ENCODE data around the gene GTPBP2.
"Not testable (repeated sequence)": the region's sequence is repeated elsewhere in the genome, so short reads cannot be mapped to it uniquely, and the experiment has no call there.

The GTPBP2 gene

GRCh38 chr6:43624786-43625288 is 4.2 kb downstream of the GTPBP2 start:
- DNase-seq (ENCODE audit: low read depth in 2 of 2, low spot score in 1 of 2) = no peak

DNA sequence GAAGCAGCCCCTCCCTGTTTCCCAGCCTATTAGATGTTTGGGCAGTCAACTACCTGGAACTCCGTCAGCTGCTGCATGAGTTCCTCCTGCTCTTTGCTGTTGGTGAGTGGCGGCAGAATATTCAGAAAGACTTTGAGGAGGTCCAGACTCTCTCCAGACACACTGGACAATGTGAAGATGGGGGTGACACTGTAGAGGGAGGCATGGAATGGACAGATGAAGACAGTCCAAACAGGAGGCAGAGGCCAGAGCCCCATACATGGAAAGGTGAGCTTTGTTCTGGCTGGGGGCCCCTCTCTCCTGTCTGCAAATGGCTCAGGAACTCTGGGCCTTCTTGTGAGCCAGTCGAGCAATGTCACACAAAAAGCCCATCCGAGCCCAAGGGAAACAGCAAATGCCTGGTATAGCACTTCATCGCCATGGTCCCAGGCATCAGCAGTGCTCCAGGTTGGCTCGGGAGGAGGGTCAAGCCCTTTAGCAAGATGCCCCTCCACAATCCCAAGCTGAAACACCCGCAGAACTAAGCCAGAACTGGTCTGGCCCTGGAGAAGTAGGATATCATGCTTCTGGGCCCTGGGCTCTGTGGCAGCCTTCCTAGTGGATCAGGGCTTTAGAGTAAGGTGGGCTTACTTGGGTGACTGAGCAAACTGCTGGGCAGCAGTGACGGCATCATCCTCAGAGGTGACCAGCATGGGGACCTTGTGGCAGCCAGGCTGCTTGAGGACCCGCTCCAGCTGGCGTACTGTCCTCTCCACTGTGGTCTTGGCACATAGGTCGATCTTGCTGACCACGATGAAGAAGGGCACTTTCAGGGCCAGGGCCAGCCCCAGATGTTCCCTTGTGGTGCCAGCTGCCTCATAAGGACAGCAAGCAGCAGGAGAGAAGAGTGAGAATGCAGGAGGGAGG is 4.9 kb downstream of the GTPBP2 start:
- DNase-seq (ENCODE audit: low read depth in 2 of 2, low spot score in 1 of 2) = no peak

- no peak for DNase-seq (ENCODE audit: low read depth in 2 of 2, low spot score in 1 of 2)
Observed at GRCh38 chr6:43622541-43622940, 6.5 kb downstream of the GTPBP2 start.

DNA sequence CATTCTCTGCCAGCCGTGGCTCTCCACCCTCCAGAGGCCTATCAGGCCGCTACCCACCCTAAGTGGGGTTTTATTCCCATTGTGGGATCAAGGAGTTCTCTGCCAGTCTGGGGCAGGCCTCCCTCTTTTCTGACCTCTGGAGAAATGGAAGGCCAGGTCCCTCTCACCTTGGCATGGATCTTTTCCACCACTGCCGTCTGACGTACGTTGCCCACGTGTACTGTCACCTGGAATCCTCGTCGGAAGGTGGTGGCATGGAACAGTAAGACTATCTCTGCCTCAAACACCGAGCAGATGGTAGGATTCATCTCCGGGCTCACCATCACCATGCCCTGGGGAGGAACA is 7.3 kb downstream of the GTPBP2 start:
- DNase-seq (ENCODE audit: low read depth in 2 of 2, low spot score in 1 of 2) = no peak

DNA sequence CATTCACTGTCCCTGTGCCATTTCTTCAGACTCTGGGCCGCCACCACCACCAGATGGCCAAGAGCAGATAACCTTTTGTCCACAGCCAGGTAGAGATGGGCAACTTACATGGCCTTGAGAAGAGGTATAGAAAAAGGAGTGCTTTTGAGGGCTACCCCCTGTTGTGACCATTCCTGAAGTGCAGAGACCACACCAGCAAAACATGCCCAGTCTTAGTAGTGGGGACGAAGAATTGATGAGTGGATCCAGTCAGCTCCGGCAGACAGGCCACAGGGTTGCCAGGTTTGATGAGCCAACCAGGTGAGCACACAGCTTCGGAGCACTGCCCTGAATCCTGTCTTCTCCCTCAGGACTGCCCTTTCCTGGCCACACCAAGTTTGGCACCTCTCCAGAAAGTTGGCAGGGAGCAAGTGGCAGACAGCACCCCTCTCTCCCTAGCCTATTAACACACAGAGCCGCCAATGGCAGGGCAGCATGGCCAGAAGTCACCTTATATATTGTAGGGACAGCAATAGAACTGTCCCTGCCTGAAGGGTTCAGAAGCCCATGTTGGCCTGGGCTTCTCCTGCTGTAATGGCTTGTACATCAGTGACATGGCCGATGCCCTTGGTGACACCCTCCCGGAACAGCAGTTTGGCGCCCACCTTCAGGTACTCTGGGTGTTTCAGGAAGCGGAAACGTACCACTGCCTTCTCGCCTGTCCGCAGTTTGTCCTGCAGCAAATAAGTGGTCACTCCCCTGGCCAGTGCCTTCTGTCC is 7.8 kb downstream of the GTPBP2 start:
- DNase-seq (ENCODE audit: low read depth in 2 of 2, low spot score in 1 of 2) = no peak

- DNase-seq (ENCODE audit: low read depth in 2 of 2, low spot score in 1 of 2) = no peak
Observed at GRCh38 chr6:43616725-43617472, 12.2 kb downstream of the GTPBP2 start.

DNA sequence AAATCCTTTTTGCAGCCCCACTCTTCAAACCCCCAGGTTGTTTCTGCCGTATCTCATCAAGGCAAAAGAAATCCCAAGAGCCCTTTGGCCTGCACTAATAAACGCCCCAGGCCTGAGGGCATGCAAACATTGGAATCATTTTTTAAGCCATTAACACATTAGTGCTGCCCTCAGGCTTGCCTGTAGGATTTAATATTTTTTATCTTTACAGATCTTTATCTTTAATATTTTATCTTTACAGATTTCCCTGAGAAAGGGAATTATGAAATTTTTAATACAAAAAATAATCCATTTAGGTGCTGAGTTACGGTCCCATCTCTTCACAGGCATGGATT is 14.7 kb downstream of the GTPBP2 start:
- no peak for DNase-seq (ENCODE audit: low read depth in 2 of 2, low spot score in 1 of 2)

DNA sequence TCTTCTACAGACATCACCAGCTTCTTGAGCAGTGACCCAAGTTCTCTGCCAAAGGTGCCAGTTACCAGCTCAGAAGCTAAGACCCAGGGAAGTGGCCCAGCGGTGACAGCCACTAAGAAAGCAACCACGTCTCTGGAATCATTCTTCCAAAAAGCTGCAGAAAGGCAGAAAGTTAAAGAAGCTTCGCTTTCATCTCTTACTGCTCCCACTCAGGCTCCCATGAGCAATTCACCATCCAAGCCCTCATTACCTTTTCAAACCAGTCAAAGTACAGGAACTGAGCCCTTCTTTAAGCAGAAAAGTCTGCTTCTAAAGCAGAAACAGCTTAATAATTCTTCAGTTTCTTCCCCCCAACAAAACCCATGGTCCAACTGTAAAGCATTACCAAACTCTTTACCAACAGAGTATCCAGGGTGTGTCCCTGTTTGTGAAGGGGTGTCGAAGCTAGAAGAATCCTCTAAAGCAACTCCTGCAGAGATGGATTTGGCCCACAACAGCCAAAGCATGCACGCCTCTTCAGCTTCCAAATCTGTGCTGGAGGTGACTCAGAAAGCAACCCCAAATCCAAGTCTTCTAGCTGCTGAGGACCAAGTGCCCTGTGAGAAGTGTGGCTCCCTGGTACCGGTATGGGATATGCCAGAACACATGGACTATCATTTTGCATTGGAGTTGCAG is 15.2 kb downstream of the GTPBP2 start:
- DNase-seq (ENCODE audit: low read depth in 2 of 2, low spot score in 1 of 2) = no peak

DNA sequence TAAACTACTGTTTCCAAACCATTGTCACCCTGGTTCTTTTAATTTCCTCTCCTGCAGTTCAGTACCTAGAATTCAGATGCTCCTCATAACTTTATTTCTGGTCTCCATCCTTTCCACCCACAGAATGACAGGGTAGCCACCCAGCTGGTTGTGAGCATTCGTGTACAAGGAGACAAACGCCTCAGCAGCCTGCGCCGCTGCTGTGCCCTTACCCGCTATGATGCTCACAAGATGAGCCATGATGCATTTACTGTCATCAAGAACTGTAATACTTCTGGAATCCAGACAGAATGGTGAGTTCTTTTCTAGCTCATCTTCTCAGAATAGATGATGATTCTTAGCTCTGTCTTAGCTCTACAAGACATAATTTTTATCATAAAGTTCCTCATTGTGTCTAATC is 18.6 kb downstream of the GTPBP2 start:
- no peak for DNase-seq (ENCODE audit: low read depth in 2 of 2, low spot score in 1 of 2)

GRCh38 chr6:43609402-43609801 is 19.7 kb downstream of the GTPBP2 start:
- DNase-seq (ENCODE audit: low read depth in 2 of 2, low spot score in 1 of 2) = no peak

DNA sequence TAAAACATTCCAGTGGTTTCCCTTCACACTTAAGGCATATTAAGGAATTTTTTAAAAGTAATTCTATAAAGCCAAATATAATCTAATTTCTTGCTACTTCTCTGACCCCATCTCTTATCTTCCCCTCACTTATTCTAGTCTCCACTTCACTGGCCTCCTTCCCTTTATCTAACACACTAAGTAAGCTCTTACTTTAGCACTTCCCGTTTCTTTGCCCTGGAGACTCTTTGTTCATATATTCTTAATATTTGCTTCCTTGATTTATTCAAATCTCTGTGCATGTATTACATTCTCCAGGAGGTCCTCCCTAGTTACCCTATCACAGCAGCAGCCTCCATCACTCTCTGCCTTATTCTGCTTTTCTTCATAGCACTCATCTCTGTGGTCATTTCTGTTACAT is 20.3 kb downstream of the GTPBP2 start:
- no peak for DNase-seq (ENCODE audit: low read depth in 2 of 2, low spot score in 1 of 2)

GRCh38 chr6:43608310-43608763 is 20.7 kb downstream of the GTPBP2 start:
- DNase-seq (ENCODE audit: low read depth in 2 of 2, low spot score in 1 of 2) = peak in 1 of 2 donors; percentile 50

DNA sequence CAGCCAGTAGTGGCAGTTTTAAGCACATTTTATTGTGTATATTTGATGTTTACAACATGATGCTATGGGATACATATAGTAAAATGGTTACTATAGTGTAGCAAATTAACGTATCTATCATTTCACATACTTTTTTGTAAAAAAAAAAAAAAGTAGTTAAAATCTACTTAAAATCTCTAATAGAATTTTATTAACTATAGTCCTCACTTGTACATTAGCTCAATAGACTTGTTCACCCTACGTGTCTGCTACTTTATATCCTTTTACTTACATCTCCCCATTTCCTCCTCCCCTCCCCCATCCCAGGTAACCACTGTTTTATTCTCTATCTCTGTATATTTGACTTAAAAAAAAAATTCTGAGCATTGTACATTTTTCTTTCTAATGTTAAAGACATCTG is 23.0 kb downstream of the GTPBP2 start:
- no peak for DNase-seq (ENCODE audit: low read depth in 2 of 2, low spot score in 1 of 2)

DNA sequence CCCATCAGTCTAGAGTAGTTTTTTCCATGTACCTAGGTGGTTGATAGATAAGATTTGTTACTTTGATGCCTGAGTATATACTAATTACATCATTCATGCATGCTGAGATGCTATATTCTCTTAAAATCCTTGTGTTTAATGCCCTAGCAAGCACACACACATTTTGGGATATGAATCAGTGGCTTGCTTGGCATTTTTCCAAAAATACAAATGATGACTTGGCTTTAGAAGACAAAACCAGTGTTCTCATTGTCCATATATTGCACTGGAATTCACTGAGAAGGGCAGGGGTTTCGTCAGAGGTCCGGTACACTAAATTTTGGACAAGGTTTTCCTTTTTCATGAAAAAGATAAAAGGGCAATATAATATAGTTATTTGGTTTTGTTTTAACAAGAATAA is 24.9 kb downstream of the GTPBP2 start:
- no peak for DNase-seq (ENCODE audit: low read depth in 2 of 2, low spot score in 1 of 2)

DNA sequence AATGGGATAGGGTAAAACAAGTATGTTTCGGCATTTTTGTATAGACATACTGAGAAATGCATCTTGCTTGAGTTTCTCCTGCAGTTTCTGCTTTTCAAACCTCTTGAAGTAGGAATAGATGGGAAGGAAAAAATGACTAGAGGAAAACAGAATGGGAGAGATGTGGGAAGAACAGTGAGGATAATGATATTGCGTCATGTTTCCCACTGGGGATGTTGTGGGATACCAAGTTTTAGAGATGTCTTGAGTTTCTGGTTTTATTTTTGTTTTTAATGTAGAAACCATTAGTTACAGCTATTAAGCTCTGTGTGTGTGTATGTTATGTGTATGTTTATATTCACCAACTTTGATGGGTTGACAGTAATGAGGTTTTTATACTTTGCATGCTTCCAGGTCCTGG is 28.5 kb downstream of the GTPBP2 start:
- no peak for DNase-seq (ENCODE audit: low read depth in 2 of 2, low spot score in 1 of 2)

DNA sequence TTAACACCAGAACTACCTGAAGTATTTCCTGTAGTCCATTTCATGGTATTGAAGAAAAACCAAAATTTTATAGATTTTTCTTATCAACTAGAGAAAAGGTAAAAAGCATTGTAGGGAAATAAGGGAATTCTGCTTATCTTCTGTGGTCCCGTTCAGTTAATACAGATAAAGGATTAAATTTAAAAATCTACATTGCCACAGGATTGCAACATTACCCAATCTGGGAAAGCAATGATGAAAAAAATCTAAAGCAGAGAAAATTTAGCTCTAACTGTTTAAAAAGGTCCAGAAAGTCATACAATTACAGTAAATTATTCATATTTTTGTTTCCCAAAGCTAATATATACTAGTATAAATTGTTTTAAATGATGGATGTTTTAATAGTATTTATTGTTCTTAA is 35.1 kb downstream of the GTPBP2 start:
- DNase-seq (ENCODE audit: low read depth in 2 of 2, low spot score in 1 of 2) = no peak

DNA sequence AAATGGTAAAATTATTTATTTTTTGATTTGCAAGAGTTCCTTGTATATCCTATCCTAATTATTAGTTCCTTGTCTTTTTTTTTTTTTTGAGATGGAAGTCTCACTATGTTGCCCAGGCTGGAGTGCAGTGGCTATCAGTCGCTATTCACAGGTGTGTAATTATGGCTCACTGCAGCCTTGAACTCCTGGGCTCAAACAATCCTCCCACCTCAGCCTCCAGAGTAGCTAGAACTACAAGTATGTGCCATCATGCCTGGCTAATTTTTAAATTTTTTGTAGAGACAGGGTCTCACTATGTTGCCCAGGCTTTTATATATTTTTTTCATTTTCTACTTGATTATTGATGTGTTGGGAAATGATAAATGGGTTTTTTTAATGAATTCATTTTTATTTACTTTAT is 39.5 kb downstream of the GTPBP2 start:
- not testable (repeated sequence) for DNase-seq (ENCODE audit: low read depth in 2 of 2, low spot score in 1 of 2)

DNA sequence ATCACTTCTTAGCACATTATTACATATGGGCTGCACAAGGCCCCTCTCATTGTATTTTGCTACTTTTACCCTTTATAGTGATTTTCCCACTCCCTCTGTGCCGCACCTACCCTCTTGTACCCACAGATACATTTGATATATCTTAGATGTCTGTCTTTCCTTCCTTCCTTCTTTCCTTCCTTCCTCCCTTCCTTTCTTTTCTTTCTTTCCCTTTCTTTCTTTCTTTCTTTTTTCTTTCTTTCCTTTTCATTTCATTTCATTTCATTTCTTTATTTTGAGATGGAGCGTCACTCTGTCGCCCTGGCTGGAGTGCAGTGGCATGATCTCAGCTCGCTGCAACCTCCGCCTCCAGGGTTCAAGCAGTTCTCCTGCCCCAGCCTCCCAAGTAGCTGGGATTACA is 40.9 kb downstream of the GTPBP2 start:
- no peak for DNase-seq (ENCODE audit: low read depth in 2 of 2, low spot score in 1 of 2)

DNA sequence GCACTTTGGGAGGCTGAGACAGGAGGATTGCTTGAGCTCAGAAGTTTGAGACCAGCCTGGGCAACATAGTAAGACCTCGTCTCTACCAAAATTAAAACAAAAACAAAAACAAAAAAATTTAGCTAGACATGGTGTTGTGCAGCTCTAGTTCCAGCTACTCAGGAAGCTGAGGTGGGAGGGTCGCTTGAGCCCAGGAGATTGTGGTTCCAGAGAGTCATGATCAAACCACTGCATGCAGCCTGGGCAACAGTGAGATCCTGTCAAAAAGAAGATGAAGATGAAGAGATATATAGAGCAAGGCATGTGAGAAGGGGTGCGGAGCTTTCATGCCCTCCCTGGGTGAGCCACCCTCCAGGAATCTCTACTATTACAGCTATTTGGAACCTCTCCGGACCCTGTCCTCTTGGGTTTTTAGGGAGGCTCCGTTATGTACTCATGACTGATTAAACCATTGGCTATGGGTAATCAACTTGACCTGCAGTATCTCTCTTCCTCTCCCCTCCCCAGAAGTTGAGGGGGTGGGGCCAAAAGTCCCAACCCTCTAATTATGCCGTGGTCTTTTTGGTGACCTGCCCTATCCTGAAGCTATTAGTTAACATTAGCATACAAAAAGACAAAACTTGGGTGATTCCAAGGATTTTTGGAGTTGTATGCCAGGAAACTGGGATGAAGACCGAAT is 44.0 kb downstream of the GTPBP2 start:
- no peak for DNase-seq (ENCODE audit: low read depth in 2 of 2, low spot score in 1 of 2)

GRCh38 chr6:43582911-43583310 is 46.2 kb downstream of the GTPBP2 start:
- no peak for DNase-seq (ENCODE audit: low read depth in 2 of 2, low spot score in 1 of 2)

DNA sequence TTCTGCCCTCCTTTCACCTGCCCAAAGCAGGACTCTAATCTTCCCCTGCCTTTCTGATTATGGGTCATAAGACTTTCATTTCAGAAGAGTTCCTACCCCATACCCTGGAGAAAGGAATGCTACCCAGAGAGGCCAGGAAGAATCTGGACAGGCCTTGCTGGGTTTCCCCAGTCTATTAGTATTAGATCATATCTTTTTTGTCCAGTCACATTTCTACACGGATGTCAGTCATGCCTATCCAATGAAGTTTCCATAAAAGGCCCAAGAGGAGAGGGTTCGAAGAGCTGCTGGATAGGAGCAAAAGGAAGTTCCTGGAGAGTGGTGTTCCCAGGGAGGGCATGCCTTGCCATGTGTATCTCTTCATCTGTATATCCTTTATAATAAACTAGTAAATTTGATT is 49.9 kb downstream of the GTPBP2 start:
- no peak for DNase-seq (ENCODE audit: low read depth in 2 of 2, low spot score in 1 of 2)
